Neuron (in vitro differentiated cells): ENCODE measurements around the gene TSPOAP1.

Experiments
- H2AFZ ChIP-seq: one replicate; pipeline ENCODE4 v1.6.1; 2013; ENCODE audit warnings: low read depth, mild to moderate bottlenecking, inconsistent platforms, low read length, moderate library complexity
- H3K27me3 ChIP-seq: one replicate; pipeline ENCODE4 v1.6.1; 2013; ENCODE audit warnings: low read length; ENCODE audit not compliant: insufficient read depth
- H3K36me3 ChIP-seq: one replicate; pipeline ENCODE4 v1.6.1; 2013; ENCODE audit warnings: low read length; ENCODE audit not compliant: insufficient read depth
- H3K4me1 ChIP-seq: one replicate; pipeline ENCODE4 v1.6.1; 2013; ENCODE audit warnings: low read length; ENCODE audit not compliant: insufficient read depth
- H3K4me3 ChIP-seq: 2 replicates; pipeline ENCODE4 v1.5.1; 2013; ENCODE audit warnings: mild to moderate bottlenecking, low read length, moderate library complexity
- H3K9me3 ChIP-seq: one replicate; pipeline ENCODE4 v1.6.1; 2013; ENCODE audit warnings: low read length

TSPOAP1 gene

DNA sequence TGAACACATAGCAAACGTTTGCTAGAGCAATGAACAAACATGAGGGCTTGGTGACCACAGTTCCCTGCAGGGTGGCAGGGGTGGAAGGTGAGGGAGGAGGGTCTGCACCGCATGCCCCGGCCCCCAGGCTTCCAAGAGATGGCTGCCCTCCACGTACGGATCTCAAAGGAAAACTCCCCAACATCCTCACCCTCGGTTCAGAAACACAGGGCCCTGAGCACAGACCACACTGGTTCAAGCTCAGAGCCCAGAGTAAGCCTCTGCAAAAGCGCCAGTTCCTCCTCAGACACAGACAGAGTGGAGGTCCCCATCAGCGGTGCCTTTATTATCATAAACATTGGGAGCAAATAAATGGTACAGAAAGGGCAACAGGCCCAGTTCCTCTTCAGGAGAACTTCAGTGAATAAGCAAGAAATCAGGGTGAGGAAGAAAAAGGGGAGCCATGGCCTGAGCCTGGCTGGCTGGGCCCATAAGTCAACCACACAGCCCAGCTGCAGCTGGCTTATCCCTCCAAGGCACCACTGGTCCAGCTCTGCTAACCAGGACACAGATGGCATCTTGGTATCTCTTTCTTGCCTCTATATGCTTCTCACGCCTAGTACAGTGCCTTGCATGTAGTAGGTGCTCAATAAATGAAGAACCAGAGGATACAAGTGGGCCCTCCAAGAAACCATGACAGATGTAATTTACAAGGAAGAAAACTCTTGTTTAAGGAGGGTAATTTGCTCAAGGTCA lies 58.9 kb downstream of the TSPOAP1 start:
- Histone ChIP-seq H3K36me3 (no peaks in the 10 kb centered on the region), H2AFZ (no peak overlapping the region), H3K4me3 (no peak overlapping the region), H3K9me3 (no peaks in the 10 kb centered on the region), H3K27me3 (peaks cover 19% of the 10 kb centered on the region), H3K4me1 (no peaks in the 10 kb centered on the region)

DNA sequence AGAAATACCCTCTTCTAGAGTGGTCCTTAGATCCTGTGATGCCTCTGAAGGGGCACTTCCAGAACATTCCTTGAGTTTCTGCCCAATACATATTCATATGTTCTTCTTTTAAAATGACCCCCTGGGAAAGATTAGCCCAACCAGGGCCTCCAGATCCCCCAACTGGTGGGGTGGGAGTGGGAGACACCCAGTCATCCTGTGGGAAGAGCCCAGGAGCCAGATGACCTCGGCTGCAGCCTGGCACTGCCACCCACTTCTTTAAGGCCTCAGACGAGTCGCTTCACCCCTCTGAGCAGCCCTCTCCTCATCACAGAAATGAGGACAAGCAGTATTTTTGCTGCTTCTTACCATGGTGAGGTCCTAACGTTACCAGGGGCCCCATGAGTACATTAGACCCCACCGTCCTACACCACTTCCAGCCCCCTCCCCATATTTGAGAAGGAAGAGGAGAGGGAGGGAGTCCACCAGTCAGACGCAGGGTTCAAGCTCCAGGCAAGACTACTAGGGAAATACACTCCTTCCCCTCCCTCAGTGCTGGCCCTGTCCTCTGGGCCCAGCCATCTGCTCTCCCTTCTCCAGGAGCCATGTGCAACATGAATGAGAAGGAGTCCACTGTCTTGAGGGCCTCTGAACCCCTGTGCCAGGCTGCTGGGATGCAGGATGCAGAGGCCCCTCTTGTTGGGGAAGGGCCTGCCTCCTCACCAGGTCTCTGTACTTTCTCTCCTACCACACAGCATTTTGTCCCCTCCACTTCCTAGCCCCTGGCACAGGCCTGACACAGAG lies 59.6 kb downstream of the TSPOAP1 start:
- Histone ChIP-seq H3K4me3 (no peak overlapping the region), H2AFZ (no peak overlapping the region), H3K36me3 (no peaks in the 10 kb centered on the region)

GRCh38 chr17:58268326-58268725 lies 60.3 kb downstream of the TSPOAP1 start:
- H3K36me3 ChIP-seq, result no peaks in the 10 kb centered on the region
- H3K9me3 ChIP-seq, result no peaks in the 10 kb centered on the region
- H3K4me3 ChIP-seq, result no peak overlapping the region
- peaks cover 23% of the 10 kb centered on the region for H3K27me3 ChIP-seq
- H3K4me1 ChIP-seq, result no peaks in the 10 kb centered on the region
- H2AFZ ChIP-seq, result no peak overlapping the region

More for the DNA sequence above, 59.6 kb downstream of the TSPOAP1 start:
- H3K4me1 ChIP-seq, result no peaks in the 10 kb centered on the region
- peaks cover 19% of the 10 kb centered on the region for H3K27me3 ChIP-seq
- H3K9me3 ChIP-seq, result no peaks in the 10 kb centered on the region

DNA sequence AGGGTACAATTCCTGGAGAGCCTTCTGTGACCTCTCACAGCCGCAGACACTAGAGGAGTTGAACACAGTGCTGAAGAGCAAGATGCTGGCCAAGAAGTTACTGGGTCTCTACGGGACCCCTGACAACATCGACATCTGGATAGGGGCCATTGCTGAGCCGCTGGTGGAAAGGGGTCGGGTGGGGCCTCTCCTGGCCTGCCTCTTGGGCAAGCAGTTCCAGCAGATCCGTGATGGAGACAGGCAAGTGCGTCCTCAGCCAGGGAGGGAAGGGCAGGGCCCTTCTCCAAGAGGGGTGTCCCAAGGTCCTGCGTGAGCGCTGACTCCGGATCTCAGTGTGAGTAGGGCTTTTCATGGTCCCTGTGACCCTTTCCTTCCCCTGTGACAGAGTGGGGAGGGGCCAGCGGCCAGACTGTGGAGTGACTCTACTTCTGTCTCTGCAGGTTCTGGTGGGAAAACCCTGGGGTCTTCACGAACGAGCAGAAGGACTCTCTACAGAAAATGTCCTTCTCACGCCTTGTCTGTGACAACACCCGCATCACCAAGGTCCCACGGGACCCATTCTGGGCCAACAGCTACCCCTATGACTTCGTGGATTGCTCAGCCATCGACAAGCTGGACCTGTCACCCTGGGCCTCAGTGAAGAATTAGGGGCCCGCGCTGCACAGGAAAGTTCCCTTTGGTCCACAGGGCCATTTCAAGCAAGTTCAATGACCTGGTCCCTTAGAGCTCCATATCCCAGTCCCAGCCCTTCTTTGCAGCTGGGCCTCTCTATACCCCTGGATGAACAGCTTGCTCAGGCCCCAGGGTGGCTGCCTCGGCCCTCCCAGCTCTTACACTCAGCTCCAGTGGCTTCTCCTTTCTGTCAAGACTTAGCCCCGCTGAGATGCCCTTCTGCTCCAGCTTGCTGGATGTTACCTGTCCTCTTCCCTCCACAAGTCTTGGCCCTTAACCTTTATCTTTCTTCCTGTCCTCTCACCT lies 61.0 kb downstream of the TSPOAP1 start:
- Histone ChIP-seq H2AFZ (no peak overlapping the region), H3K9me3 (no peaks in the 10 kb centered on the region), H3K4me1 (no peaks in the 10 kb centered on the region), H3K4me3 (no peak overlapping the region), H3K36me3 (no peaks in the 10 kb centered on the region), H3K27me3 (peaks cover 23% of the 10 kb centered on the region)

DNA sequence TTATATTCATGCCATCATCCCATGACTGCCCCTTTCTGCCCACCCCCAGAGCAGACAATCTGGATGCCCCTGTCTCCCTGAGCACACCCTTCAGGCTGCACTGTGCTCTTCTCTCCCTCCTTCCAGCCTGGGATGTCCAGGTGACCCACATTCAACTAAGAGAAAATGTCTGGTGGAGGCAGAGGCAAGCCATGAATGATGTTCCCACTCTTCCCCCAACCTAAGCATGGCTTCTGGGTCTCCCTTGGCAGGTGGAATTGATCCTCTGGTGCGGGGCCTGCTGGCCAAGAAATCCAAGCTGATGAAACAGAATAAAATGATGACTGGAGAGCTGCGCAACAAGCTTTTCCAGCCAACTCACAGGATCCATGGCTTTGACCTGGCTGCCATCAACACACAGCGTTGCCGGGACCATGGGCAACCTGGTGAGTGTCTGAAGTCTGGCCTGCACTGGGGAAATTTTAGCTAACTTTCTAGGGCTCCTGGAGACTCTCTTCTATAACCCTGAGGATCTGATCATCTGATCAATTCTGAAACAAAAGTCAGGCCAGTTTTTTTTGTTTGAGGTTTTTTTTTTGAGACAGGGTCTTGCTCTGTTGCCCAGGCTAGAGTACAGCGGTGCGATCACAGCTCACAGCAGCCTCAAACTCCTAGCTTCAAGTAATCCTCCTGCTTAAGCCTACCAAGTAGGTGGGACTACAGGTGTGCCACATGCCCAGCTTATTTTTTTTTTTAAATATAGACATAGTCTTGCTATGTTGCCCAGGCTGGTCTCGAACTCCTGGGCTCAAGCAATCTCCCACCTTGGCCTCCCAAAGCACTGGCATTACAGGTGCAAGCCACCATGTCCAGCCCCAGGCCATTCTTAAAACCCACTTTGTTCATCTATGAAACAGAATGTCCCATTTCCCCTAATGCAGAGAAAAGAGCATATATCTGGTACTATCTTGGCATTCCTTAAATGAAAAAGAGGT lies 62.4 kb downstream of the TSPOAP1 start:
- H3K4me1 ChIP-seq, result no peaks in the 10 kb centered on the region
- no peaks in the 10 kb centered on the region for H3K9me3 ChIP-seq
- H3K27me3 ChIP-seq, result peaks cover 23% of the 10 kb centered on the region

DNA sequence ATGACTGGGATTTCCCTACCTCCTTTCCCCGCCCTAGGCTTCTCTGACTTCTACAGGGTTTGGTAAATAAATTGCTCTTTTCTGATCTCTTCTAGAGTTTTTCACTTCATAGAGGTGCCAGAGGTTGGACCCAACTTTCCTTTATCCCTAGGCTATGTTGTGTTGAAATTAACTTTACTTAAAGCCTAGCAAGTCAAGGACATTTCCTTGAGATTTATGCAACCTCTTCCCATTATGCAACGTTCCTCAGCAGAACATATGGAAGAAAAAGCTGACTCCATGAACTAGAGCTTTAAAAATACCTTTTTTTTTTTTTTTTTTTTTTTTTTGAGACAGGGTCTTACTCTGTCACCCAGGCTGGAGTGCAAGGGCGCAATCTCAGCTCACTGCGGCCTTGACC lies 63.3 kb downstream of the TSPOAP1 start:
- Histone ChIP-seq H3K27me3 (peaks cover 17% of the 10 kb centered on the region), H2AFZ (no peak overlapping the region)

More for the DNA sequence above, 62.4 kb downstream of the TSPOAP1 start:
- Histone ChIP-seq H3K4me3 (no peak overlapping the region), H2AFZ (no peak overlapping the region), H3K36me3 (no peaks in the 10 kb centered on the region)

DNA sequence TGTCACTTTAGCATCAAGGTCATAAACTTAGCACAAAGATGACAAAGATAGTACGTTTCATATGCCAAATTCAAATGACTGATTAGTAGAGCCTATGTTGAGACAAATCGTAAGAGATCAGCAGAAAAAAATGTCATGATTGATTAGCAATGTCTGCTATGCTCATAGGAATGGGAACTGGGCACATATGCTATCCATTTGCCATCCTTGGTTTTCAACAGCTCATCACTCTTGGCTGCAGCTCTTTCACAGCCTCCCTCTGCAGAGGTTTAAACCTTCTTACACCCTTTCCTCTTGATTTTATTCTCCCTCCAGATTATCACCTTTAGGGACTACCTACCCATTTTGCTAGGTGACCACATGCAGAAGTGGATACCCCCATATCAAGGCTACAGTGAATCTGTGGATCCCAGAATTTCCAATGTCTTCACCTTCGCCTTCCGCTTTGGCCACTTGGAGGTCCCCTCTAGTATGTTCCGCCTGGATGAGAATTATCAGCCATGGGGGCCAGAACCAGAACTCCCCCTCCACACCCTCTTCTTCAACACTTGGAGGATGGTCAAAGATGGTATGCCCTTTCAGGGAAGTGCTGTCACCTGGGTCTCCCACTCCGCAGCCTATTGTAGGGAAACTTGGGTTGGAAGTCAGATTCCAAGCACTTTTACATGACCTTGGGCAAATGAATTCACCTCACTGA lies 64.0 kb downstream of the TSPOAP1 start:
- no peaks in the 10 kb centered on the region for H3K9me3 ChIP-seq
- H3K4me1 ChIP-seq, result no peaks in the 10 kb centered on the region
- peaks cover 17% of the 10 kb centered on the region for H3K27me3 ChIP-seq
- H3K4me3 ChIP-seq, result no peak overlapping the region
- no peaks in the 10 kb centered on the region for H3K36me3 ChIP-seq
- H2AFZ ChIP-seq, result no peak overlapping the region

More for the DNA sequence above, 63.3 kb downstream of the TSPOAP1 start:
- no peaks in the 10 kb centered on the region for H3K4me1 ChIP-seq
- no peaks in the 10 kb centered on the region for H3K9me3 ChIP-seq
- H3K4me3 ChIP-seq, result no peak overlapping the region
- H3K36me3 ChIP-seq, result no peaks in the 10 kb centered on the region

DNA sequence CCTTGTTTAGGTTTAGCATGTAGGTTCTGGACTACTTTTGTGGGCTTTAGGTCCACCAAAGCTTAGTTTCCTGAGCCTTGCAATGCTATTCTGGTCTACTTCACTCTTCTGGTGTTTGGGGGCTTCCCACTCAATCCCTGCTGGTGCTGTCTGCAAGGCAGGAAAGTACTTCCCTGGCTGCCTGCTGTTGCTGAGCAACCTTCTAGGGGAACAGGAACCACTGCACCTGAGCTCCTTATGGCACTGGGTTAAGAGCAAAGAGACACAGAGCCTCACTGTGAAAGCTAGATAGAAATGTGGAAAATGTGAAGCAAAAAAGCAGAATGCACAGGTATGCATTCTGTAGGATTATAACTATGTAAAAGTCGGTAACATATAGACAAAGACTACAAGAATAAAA lies 64.8 kb downstream of the TSPOAP1 start:
- no peaks in the 10 kb centered on the region for H3K4me1 ChIP-seq
- no peaks in the 10 kb centered on the region for H3K9me3 ChIP-seq
- H3K36me3 ChIP-seq, result no peaks in the 10 kb centered on the region
- no peak overlapping the region for H2AFZ ChIP-seq
- H3K4me3 ChIP-seq, result no peak overlapping the region
- H3K27me3 ChIP-seq, result peaks cover 13% of the 10 kb centered on the region

- Histone ChIP-seq H2AFZ (no peak overlapping the region), H3K4me1 (no peaks in the 10 kb centered on the region), H3K9me3 (no peaks in the 10 kb centered on the region), H3K36me3 (no peaks in the 10 kb centered on the region), H3K27me3 (peaks cover 10% of the 10 kb centered on the region), H3K4me3 (no peak overlapping the region)
These were observed 66.4 kb downstream of the TSPOAP1 start for GRCh38 chr17:58262149-58262548.

GRCh38 chr17:58254803-58255202 lies 73.8 kb downstream of the TSPOAP1 start:
- H2AFZ ChIP-seq, result no peak overlapping the region
- H3K9me3 ChIP-seq, result no peaks in the 10 kb centered on the region
- H3K36me3 ChIP-seq, result no peaks in the 10 kb centered on the region
- H3K27me3 ChIP-seq, result peaks cover 31% of the 10 kb centered on the region
- H3K4me1 ChIP-seq, result no peaks in the 10 kb centered on the region
- H3K4me3 ChIP-seq, result no peak overlapping the region

DNA sequence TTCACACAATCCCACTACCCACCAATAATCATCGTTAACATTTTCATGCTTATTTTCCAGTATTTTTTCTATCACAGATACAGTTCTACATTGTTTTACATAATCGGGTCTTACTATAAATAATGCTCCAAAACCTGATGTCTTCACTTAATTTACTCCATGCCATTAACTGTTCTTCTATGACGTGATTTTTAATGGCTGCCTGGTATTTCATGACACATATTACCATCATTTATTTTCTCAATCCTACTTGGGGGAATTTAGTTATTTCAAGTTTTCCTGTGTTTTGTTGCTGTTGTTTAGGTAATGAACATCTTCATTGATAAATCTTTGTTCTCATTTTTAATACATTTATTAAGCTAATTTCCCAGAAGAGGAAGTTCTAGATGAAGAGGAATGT lies 75.5 kb downstream of the TSPOAP1 start:
- no peaks in the 10 kb centered on the region for H3K4me1 ChIP-seq
- peaks cover 42% of the 10 kb centered on the region for H3K27me3 ChIP-seq
- H3K36me3 ChIP-seq, result no peaks in the 10 kb centered on the region
- H2AFZ ChIP-seq, result no peak overlapping the region
- H3K4me3 ChIP-seq, result no peak overlapping the region
- H3K9me3 ChIP-seq, result no peaks in the 10 kb centered on the region
